ENCODE results near the gene TCN1.
A peak's percentile ranks its signal among the peaks of the same experiment; 100 is the strongest.

TCN1 gene

DNA sequence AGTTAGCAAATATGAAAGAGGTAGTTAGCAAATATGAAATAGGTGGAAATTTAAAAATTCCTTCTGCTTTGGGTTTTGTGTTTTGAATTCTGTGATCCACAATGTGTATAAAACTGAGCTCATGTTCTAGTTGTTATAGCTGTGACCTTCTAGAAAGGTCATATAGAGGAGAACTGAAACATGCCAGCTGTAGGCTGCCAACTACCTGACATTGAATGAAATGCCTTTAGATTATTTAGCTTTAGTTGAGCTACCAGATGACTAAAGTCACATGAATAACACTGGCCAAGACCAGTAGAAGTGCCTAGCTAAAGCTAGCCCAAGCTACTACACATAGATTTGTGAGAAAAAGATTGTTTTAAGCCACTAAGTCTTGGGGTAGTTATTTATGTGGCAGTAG is 5.8 kb upstream of the TCN1 start:
- DNase-seq (ENCODE audit: low read depth in 1 of 2, low spot score in 1 of 2), result no peak
- no peak overlapping the region for H3K27ac ChIP-seq (replicated peaks)
- TF ChIP-seq GABPA (IDR thresholded peaks at IDR 0.05; ENCODE audit: low read depth) (no peak), POLR2AphosphoS5 (IDR thresholded peaks at IDR 0.05; ENCODE audit: low read depth) (no peak), REST (IDR thresholded peaks at IDR 0.05; ENCODE audit: insufficient replicate concordance, low read depth) (no peak), CTCF (IDR thresholded peaks at IDR 0.05; ENCODE audit: insufficient read depth, low read length) (no peak), SPI1 (IDR thresholded peaks at IDR 0.05; ENCODE audit: borderline replicate concordance, low read depth) (no peak)
- H3K27me3 ChIP-seq (ENCODE audit: insufficient read depth, poor library complexity, severe bottlenecking), result no peaks in the 10 kb centered on the region
- H3K4me3 ChIP-seq (replicated peaks; ENCODE audit: insufficient read depth, low read length), result no peak overlapping the region

- no peak for DNase-seq (ENCODE audit: low read depth in 1 of 2, low spot score in 1 of 2)
- no peaks in the 10 kb centered on the region for H3K27me3 ChIP-seq (ENCODE audit: insufficient read depth, poor library complexity, severe bottlenecking)
- H3K4me3 ChIP-seq (replicated peaks; ENCODE audit: insufficient read depth, low read length), result no peak overlapping the region
- TF ChIP-seq REST (IDR thresholded peaks at IDR 0.05; ENCODE audit: insufficient replicate concordance, low read depth), result no peak
- TF ChIP-seq POLR2AphosphoS5 (IDR thresholded peaks at IDR 0.05; ENCODE audit: low read depth), result no peak
- TF ChIP-seq GABPA (IDR thresholded peaks at IDR 0.05; ENCODE audit: low read depth), result no peak
- no peak for TF ChIP-seq SPI1 (IDR thresholded peaks at IDR 0.05; ENCODE audit: borderline replicate concordance, low read depth)
- no peak for TF ChIP-seq CTCF (IDR thresholded peaks at IDR 0.05; ENCODE audit: insufficient read depth, low read length)
- no peak overlapping the region for H3K27ac ChIP-seq (replicated peaks)
Observed at GRCh38 chr11:59867946-59868345, 1.7 kb upstream of the TCN1 start.

DNA sequence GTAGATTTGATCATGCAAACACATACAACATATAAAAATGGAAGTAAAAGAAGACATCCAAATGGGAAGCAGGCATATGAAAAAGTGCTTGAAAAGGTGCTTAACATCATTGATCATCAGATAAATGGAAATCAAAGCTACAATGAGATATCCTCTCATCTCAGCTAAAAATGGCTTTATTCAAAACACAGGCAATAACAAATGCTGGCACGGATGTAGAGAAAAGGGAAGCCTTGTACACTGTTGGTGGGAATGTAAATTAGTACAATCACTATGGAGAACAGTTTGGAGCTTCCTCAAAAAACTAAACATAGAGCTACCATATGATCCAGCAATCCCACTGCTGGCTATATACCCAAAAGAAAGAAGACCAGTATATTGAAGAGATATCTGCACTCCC is 549 bp upstream of the TCN1 start:
- H3K27ac ChIP-seq (replicated peaks), result peak overlapping the region; percentile 67
- H3K27me3 ChIP-seq (ENCODE audit: insufficient read depth, poor library complexity, severe bottlenecking), result no peaks in the 10 kb centered on the region
- no peak overlapping the region; the same call in 1 of the 2 replicates for H3K4me3 ChIP-seq (replicated peaks; ENCODE audit: insufficient read depth, low read length)
- peak in 1 of 2 experiments; percentile 18 for DNase-seq (ENCODE audit: low read depth in 1 of 2, low spot score in 1 of 2)
- TF ChIP-seq REST (IDR thresholded peaks at IDR 0.05; ENCODE audit: insufficient replicate concordance, low read depth), result no peak
- no peak for TF ChIP-seq CTCF (IDR thresholded peaks at IDR 0.05; ENCODE audit: insufficient read depth, low read length)
- no peak for TF ChIP-seq GABPA (IDR thresholded peaks at IDR 0.05; ENCODE audit: low read depth)
- no peak; the same call in 1 of the 2 replicates for TF ChIP-seq SPI1 (IDR thresholded peaks at IDR 0.05; ENCODE audit: borderline replicate concordance, low read depth)
- TF ChIP-seq POLR2AphosphoS5 (IDR thresholded peaks at IDR 0.05; ENCODE audit: low read depth), result no peak
